Sigmoid colon (tissue), 4 donors: ENCODE results near the gene PIK3CB.

Experiments used
- CTCF ChIP-seq, 4 experiments: fragments of 450-650 bp in 3 of 4; fragments of 200-600 bp in 1 of 4; IDR thresholded peaks; one replicate each; pipeline ENCODE4 v1.5.1; 2016 to 2019; ENCODE audit warnings: antibody characterized with exemption in 4 of 4, mild to moderate bottlenecking in 3 of 4, moderate library complexity in 2 of 4
- EP300 ChIP-seq, 4 donors: sonication (generic); formaldehyde crosslinking; IDR thresholded peaks; one replicate each; pipeline ENCODE4 v1.6.1; 2017; ENCODE audit warnings: antibody characterized with exemption in 4 of 4
- POLR2A ChIP-seq, 2 donors: fragments of 450-650 bp; IDR thresholded peaks; one replicate each; pipeline ENCODE4 v1.6.1; 2016; ENCODE audit warnings: antibody characterized with exemption in 2 of 2, mild to moderate bottlenecking in 2 of 2, moderate library complexity in 2 of 2
- POLR2AphosphoS5 ChIP-seq, 4 donors: sonication (generic); formaldehyde crosslinking; IDR thresholded peaks; one replicate each; pipeline ENCODE4 v1.6.1; 2017; ENCODE audit warnings: antibody characterized with exemption in 4 of 4

- no peak for TF ChIP-seq CTCF (IDR thresholded peaks at IDR 0.05)
- TF ChIP-seq POLR2A (IDR thresholded peaks at IDR 0.05): no peak
- no peak for TF ChIP-seq EP300 (IDR thresholded peaks at IDR 0.05)
- TF ChIP-seq POLR2AphosphoS5 (IDR thresholded peaks at IDR 0.05): no peak
Measured at GRCh38 chr3:138725116-138725515, 109.6 kb downstream of the PIK3CB start.
